Activated CD8-positive, alpha-beta memory T cell treated with anti-CD3 and anti-CD28 coated beads for 1 hour (primary cell): ENCODE results near the gene RPS28.

ENCODE experiments used
- DNase-seq, 2 donors: peaks; one replicate each; pipeline ENCODE4 v3.0.0-alpha.2; 2020; ENCODE audit warnings: low read depth in 1 of 2; ENCODE audit errors: extremely low read depth in 1 of 2

The RPS28 gene

GRCh38 chr19:8319807-8320520 is 1.3 kb upstream of the RPS28 start:
- no peak for DNase-seq

- DNase-seq, result no peak
Observed at GRCh38 chr19:8320564-8321066, 681 bp upstream of the RPS28 start.

GRCh38 chr19:8321986-8322637 is 816 bp downstream of the RPS28 start:
- no peak for DNase-seq

- DNase-seq, result no peak
Observed at GRCh38 chr19:8322638-8322997, 1.3 kb downstream of the RPS28 start.

GRCh38 chr19:8323781-8324185 is 2.5 kb downstream of the RPS28 start:
- DNase-seq, result no peak

GRCh38 chr19:8324186-8325050 is 3.1 kb downstream of the RPS28 start:
- DNase-seq, result no peak

GRCh38 chr19:8325454-8325853 is 4.2 kb downstream of the RPS28 start:
- no peak for DNase-seq

GRCh38 chr19:8329996-8330395 is 8.7 kb downstream of the RPS28 start:
- no peak for DNase-seq

- DNase-seq, result no peak
Observed at GRCh38 chr19:8331263-8331845, 10.1 kb downstream of the RPS28 start.

- no peak for DNase-seq
Observed at GRCh38 chr19:8332976-8333766, 11.9 kb downstream of the RPS28 start.

GRCh38 chr19:8333767-8334457 is 12.6 kb downstream of the RPS28 start:
- no peak for DNase-seq

GRCh38 chr19:8334458-8335342 is 13.4 kb downstream of the RPS28 start:
- DNase-seq, result no peak

GRCh38 chr19:8335343-8336071 is 14.2 kb downstream of the RPS28 start:
- no peak for DNase-seq

- no peak for DNase-seq
Observed at GRCh38 chr19:8336072-8336569, 14.8 kb downstream of the RPS28 start.

- DNase-seq, result no peak
Observed at GRCh38 chr19:8336660-8337059, 15.4 kb downstream of the RPS28 start.

GRCh38 chr19:8337728-8338127 is 16.4 kb downstream of the RPS28 start:
- no peak for DNase-seq

- DNase-seq, result no peak
Observed at GRCh38 chr19:8338835-8339234, 17.5 kb downstream of the RPS28 start.
